Measurements from ENCODE around the gene ETNK2. TPM values are rescaled to one million over a fixed set of nuclear protein-coding genes. Genes with fewer than 3 reads are reported as not detected.

The ETNK2 gene
- total and polyA plus RNA-seq, 2 of the 8 experiments (the other 6 are each of a cell fraction or from before 2014, with no cell fraction given) = 20.1 to 26.7 TPM

DNA sequence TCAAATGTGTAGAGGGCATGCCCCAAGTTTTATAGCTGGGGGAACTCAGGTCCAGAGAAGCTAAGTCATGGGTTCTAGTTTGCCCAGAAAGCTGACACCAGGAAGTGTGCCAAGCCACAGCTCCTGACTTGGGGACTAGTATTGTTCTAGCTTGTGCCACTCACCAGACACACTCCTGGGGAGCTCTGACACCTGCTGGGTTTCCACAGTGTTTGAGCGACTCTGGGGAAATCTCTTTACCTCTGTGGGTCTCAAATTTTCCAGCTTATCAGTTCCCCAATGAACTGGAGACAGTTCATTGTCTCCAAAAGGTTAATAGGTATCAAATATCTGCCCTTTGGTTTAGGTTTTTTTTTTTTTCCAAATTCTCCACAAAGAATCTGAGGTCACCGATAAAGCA lies 40.2 kb upstream of the ETNK2 start:
- Histone ChIP-seq H4K8ac (ENCODE audit: extremely low read depth, insufficient read depth, low read length) (no peak overlapping the region), H4K5ac (ENCODE audit: insufficient read length, low read depth, low read length) (no peak overlapping the region), H3K4me1 (replicated peaks in 1 of 4; ENCODE audit: control insufficient read depth in 3 of 4, insufficient read depth in 4 of 4, low read length in 3 of 4) (peaks cover 0 to 5% (median 0%) of the 10 kb centered on the region in 4 experiments; a peak in 1 of 7 replicates), H3K9me3 (ENCODE audit: insufficient read depth in 2 of 2, low read depth in 1 of 2, low read length in 1 of 2) (no peaks in the 10 kb centered on the region), H2BK5ac (ENCODE audit: low read depth, low read length) (no peak overlapping the region), H3K9ac (replicated peaks in 1 of 4; ENCODE audit: extremely low read depth in 1 of 4, low read depth in 3 of 4, low read length in 3 of 4) (no peak overlapping the region), H3K23ac (ENCODE audit: insufficient read length) (no peak overlapping the region), H2BK15ac (ENCODE audit: low read length) (no peak overlapping the region), H3K79me2 (ENCODE audit: control insufficient read depth in 1 of 2, insufficient read depth in 2 of 2, low read length in 2 of 2) (no peaks in the 10 kb centered on the region), H2BK120ac (replicated peaks; ENCODE audit: low read depth, low read length) (no peak overlapping the region), H2AK5ac (ENCODE audit: low read depth, low read length) (no peak overlapping the region), H3K4me3 (ENCODE audit: extremely low read depth in 1 of 4, insufficient read depth in 2 of 4, low read depth in 3 of 4, low read length in 4 of 4) (no peak overlapping the region), H2BK20ac (ENCODE audit: low read length) (no peak overlapping the region), H3K27me3 (replicated peaks in 1 of 4; ENCODE audit: control insufficient read depth in 3 of 4, extremely low read depth in 1 of 4, insufficient read depth in 3 of 4, low read length in 3 of 4) (peaks cover 0 to 8% (median 6%) of the 10 kb centered on the region in 4 experiments; a peak in 4 of 7 replicates), H3K14ac (ENCODE audit: insufficient read length) (no peak overlapping the region), H2AFZ (ENCODE audit: low read length) (no peak overlapping the region), H3K36me3 (ENCODE audit: control insufficient read depth in 2 of 4, insufficient read depth in 4 of 4, low read length in 3 of 4) (no peaks in the 10 kb centered on the region; a peak in 1 of 8 replicates), H2BK12ac (ENCODE audit: low read depth, low read length) (no peak overlapping the region), H3K79me1 (ENCODE audit: low read depth, low read length) (peaks cover 5% of the 10 kb centered on the region), H3K56ac (replicated peaks; ENCODE audit: insufficient read length, low read depth, low read length) (no peak overlapping the region), H4K91ac (replicated peaks; ENCODE audit: insufficient read length, low read length) (no peak overlapping the region), H3K23me2 (ENCODE audit: low read depth, low read length) (peaks cover 7% of the 10 kb centered on the region), H3K4me2 (ENCODE audit: insufficient read depth in 1 of 2, low read depth in 2 of 2, low read length in 2 of 2) (no peak overlapping the region), H3K4ac (replicated peaks; ENCODE audit: insufficient read length, low read depth, low read length) (no peak overlapping the region), H3K18ac (ENCODE audit: extremely low read depth, low read length) (no peak overlapping the region), H4K20me1 (replicated peaks in 1 of 2; ENCODE audit: control insufficient read depth in 1 of 2, insufficient read depth in 2 of 2, low read length in 2 of 2) (peaks cover 0 to 6% of the 10 kb centered on the region in 2 experiments), H3K27ac (ENCODE audit: low read depth, low read length) (no peak overlapping the region)
- FAIRE-seq (no peak), DNase-seq (ENCODE audit: low read depth in 1 of 2, low spot score in 2 of 2) (no peak)
- POLR2A ChIA-PET (ENCODE audit: partially characterized antibody) = interaction anchor here (1.2 to 1.3 kb wide), 2 partner anchors 30 to 63 kb away, joined by 3 to 4 read pairs; no protein-coding TSS in a partner anchor
- 95% methylated on average over 2 of the region's 2 CpGs; no CpG with 5 or more reads in 1 of the 2 experiments for WGBS, 2 experiments (ENCODE audit: extremely low coverage in 1 of 2, insufficient coverage in 1 of 2, insufficient read length in 1 of 2, insufficient replicate concordance in 2 of 2, low coverage in 1 of 2, low lambda C conversion rate in 2 of 2, missing lambda C conversion rate in 1 of 2)
- CTCF ChIA-PET (ENCODE audit: partially characterized antibody) = interaction anchor here (0.9 to 7.0 kb wide), 8 partner anchors 9 to 214 kb away, joined by 3 to 73 read pairs (median 5); partner anchors contain the start of gene REN
- no peak for TF ChIP-seq EGR1 (IDR thresholded peaks at IDR 0.05; ENCODE audit: borderline replicate concordance, low read depth, low read length)
- no peak for TF ChIP-seq EP300 (IDR thresholded peaks at IDR 0.05; ENCODE audit: borderline replicate concordance in 1 of 2, low read depth in 2 of 2, low read length in 2 of 2)
- no peak for TF ChIP-seq NANOG (IDR thresholded peaks at IDR 0.05; ENCODE audit: insufficient read depth, low read depth, low read length, poor library complexity, severe bottlenecking)
- TF ChIP-seq, protein P1, sequence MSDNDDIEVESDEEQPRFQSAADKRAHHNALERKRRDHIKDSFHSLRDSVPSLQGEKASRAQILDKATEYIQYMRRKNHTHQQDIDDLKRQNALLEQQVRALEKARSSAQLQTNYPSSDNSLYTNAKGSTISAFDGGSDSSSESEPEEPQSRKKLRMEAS (IDR thresholded peaks at IDR 0.05) = no peak
- TF ChIP-seq KDM5A (IDR thresholded peaks at IDR 0.05; ENCODE audit: low read length) = no peak
- no peak for TF ChIP-seq TBP (IDR thresholded peaks at IDR 0.05; ENCODE audit: low read depth, low read length)
- TF ChIP-seq TEAD4 (IDR thresholded peaks at IDR 0.05; ENCODE audit: low read depth, low read length) = no peak
- TF ChIP-seq ZNF274 (IDR thresholded peaks at IDR 0.05; ENCODE audit: borderline replicate concordance, extremely low read depth, low read length) = no peak
- TF ChIP-seq RNF2 (IDR thresholded peaks at IDR 0.05; ENCODE audit: borderline replicate concordance, low read depth, low read length, missing control alignments, poor library complexity, severe bottlenecking) = no peak
- TF ChIP-seq MAFK (IDR thresholded peaks at IDR 0.05; ENCODE audit: low read depth, low read length) = no peak
- no peak for TF ChIP-seq SUZ12 (IDR thresholded peaks at IDR 0.05; ENCODE audit: low read length)
- TF ChIP-seq SIRT6 (IDR thresholded peaks at IDR 0.05; ENCODE audit: low read length) = no peak
- no peak for TF ChIP-seq CTBP2 (IDR thresholded peaks at IDR 0.05; ENCODE audit: borderline replicate concordance, insufficient read depth, insufficient read length, low read length)
